Epithelial cell of esophagus (primary cell): ENCODE measurements around the gene DOCK4.

ENCODE experiments used
- DNase-seq: peaks from one replicate; pipeline ENCODE4 v3.0.0; 2010; ENCODE audit warnings: low read depth
- H3K4me3 ChIP-seq: 2 replicates; pipeline ENCODE4 v1.5.1; 2011; ENCODE audit warnings: mild to moderate bottlenecking, low read length, control low read depth
- CTCF ChIP-seq: IDR thresholded peaks from 2 replicates; pipeline ENCODE4 v1.5.1; 2011; ENCODE audit warnings: low read depth, mild to moderate bottlenecking, low read length, control low read depth, inconsistent platforms; ENCODE audit not compliant: insufficient read depth; ENCODE audit errors: missing control alignments

Gene DOCK4

GRCh38 chr7:112009081-112009480 is 197.1 kb downstream of the DOCK4 start:
- no peak overlapping the region for H3K4me3 ChIP-seq
- no peak for TF ChIP-seq CTCF
- DNase-seq, result peak; percentile 52

GRCh38 chr7:112007185-112007584 is 199.0 kb downstream of the DOCK4 start:
- TF ChIP-seq CTCF, result no peak
- no peak for DNase-seq
- H3K4me3 ChIP-seq, result no peak overlapping the region

GRCh38 chr7:112006071-112006470 is 200.1 kb downstream of the DOCK4 start:
- peak; percentile 26 for DNase-seq
- no peak for TF ChIP-seq CTCF
- no peak overlapping the region for H3K4me3 ChIP-seq

GRCh38 chr7:112005205-112005775 is 200.9 kb downstream of the DOCK4 start:
- no peak overlapping the region for H3K4me3 ChIP-seq
- TF ChIP-seq CTCF, result no peak
- DNase-seq, result no peak

GRCh38 chr7:112001091-112001826 is 204.9 kb downstream of the DOCK4 start:
- DNase-seq, result peak; percentile 91
- TF ChIP-seq CTCF, result no peak
- no peak overlapping the region for H3K4me3 ChIP-seq

GRCh38 chr7:111998326-111998725 is 207.9 kb downstream of the DOCK4 start:
- no peak for DNase-seq
- no peak for TF ChIP-seq CTCF
- H3K4me3 ChIP-seq, result no peak overlapping the region

- DNase-seq, result no peak
- H3K4me3 ChIP-seq, result no peak overlapping the region
- TF ChIP-seq CTCF, result no peak
Observed at GRCh38 chr7:111997546-111997945, 208.7 kb downstream of the DOCK4 start.
